Epithelial cell of esophagus (primary cell): Measurements from ENCODE around the gene OR2G3.

Source experiments
- DNase-seq: peaks from one replicate; pipeline ENCODE4 v3.0.0; 2010; ENCODE audit warnings: low read depth
- H3K4me3 ChIP-seq: 2 replicates; pipeline ENCODE4 v1.5.1; 2011; ENCODE audit warnings: mild to moderate bottlenecking, low read length, control low read depth
- CTCF ChIP-seq: IDR thresholded peaks from 2 replicates; pipeline ENCODE4 v1.5.1; 2011; ENCODE audit warnings: low read depth, mild to moderate bottlenecking, low read length, control low read depth, inconsistent platforms; ENCODE audit not compliant: insufficient read depth; ENCODE audit errors: missing control alignments

OR2G3 gene

DNA sequence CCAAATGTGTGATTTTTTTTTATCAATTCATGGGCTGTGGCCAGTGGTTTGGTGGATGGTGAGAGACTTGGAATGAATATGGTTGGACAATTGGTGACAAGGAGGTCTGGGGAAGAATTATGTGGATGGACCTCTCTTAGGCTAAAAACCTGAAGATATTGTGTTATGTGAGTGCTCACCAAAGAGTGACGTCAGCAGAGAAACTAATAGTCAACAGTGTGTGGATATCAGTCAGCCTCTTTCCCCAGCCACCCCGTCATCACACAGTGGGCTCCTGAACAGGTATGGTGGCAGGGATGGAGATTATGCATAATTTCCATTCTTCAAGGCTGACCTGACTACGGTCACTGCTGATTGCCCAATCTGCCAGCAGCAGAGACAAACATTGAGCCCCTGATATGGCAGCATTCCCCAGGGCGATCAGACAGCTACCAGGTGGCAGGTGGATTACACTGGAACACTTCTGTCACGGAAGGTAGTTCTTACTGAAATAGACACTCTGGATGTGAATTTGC, 26.4 kb upstream of the OR2G3 start:
- no peak for TF ChIP-seq CTCF
- no peak for DNase-seq
- H3K4me3 ChIP-seq, result no peak overlapping the region

DNA sequence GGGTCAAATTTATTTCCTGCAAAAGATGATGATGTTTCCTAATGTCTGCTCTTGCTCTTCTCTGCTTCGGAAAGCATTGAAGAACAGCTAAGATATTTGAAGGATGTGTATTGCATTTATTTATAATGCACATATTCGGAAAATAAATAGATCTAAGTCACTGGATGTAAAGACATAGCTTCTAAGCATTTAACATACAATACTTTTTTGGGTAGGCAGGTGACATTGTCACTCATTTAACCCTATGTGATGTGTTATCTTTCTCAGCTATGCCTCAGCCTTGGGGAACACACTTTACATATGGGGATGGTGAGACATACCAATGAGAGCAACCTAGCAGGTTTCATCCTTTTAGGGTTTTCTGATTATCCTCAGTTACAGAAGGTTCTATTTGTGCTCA, 17.3 kb upstream of the OR2G3 start, which contains the start of gene OR2G2:
TSS of gene OR2G2 (plus strand) at position 301 of the 400 bp plus-strand sequence. CDS start at position 301, 0 bp downstream.
- no peak for TF ChIP-seq CTCF

DNA sequence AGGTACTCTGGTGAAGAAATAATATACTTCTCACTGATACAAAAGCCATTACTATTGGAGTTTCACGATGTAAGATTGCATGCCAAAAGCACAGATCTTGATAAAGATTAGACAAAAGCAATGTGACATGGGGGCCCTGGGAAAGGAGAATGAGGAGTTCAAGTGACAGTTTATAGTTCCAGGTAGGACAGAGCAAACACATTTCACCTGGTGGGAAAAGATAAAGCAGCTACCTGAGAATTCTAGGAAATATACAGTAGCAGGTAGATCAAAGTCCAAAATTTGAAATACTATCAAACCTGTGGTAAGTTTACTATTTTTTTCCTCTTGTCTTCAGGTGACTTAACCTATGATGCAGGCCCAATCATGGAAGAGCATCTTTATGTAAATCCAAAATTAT, 8.0 kb downstream of the OR2G3 start:
- no peak for DNase-seq
- no peak overlapping the region for H3K4me3 ChIP-seq
- no peak for TF ChIP-seq CTCF

More for the DNA sequence above, 17.3 kb upstream of the OR2G3 start, which contains the start of gene OR2G2:
- DNase-seq, result no peak
- H3K4me3 ChIP-seq, result no peak within 1 kb of the TSS

DNA sequence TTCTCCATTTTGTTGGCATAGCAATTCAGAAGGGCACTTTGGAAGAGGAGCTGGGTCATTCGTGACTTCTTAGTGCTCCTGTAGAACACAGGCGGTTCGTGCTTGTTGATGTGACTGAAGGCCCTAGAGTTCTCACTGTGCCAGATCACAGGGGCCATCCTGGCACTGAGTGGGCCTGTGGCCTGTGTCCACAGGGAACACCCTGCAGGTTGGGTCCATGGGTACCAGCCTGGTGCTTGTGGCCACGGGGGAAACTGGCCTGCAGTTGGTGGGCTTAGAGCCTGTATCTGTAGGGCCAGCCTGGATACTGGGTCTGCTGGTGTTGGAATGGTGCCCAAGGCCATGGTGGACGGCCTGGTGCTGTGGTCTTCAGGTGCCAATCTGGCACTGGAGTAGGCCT, 9.2 kb downstream of the OR2G3 start:
- no peak overlapping the region for H3K4me3 ChIP-seq
- no peak for TF ChIP-seq CTCF
- DNase-seq, result no peak

DNA sequence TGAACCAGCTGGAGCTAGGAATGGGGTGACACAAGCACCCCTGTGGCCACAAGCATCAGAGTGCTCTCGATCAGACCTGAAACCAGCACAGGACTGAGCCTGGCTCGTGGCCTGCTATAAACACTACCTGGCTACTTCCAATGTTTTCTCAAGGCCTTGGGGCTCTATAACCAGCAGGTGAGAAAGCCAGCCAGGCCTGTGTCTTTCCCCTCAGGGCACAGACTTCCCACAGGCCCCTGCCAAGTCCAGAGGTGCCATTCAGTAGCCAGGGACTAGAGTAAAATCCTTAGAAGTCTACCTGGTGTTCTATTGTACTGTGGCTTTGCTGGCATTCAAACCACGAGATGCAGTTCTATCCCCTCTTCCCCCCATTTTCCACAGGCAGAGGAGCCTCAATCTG, 22.6 kb downstream of the OR2G3 start:
- TF ChIP-seq CTCF, result no peak
- no peak for DNase-seq
- no peak overlapping the region for H3K4me3 ChIP-seq

- no peak overlapping the region for H3K4me3 ChIP-seq
- no peak for DNase-seq
- no peak for TF ChIP-seq CTCF
Measured at GRCh38 chr1:247638011-247638410, 32.6 kb downstream of the OR2G3 start.

- no peak overlapping the region for H3K4me3 ChIP-seq
- TF ChIP-seq CTCF, result no peak
- DNase-seq, result no peak
Measured at GRCh38 chr1:247638781-247639180, 33.4 kb downstream of the OR2G3 start.
